Gastrocnemius medialis (tissue), 4 donors: ENCODE data around the gene TEX13B. TPM values are rescaled to one million over a fixed set of nuclear protein-coding genes. Genes with fewer than 3 reads are reported as not detected.
A peak's percentile ranks its signal among the peaks of the same experiment; 100 is the strongest.

ENCODE experiments used
- ATAC-seq, 2 donors: fragments of 150-250 bp; one replicate each; pipeline ENCODE4 v1.9.1; 2016
- DNase-seq, 2 donors: peaks; one replicate each; pipeline ENCODE4 v3.0.0-alpha.2; 2019
- H3K27ac ChIP-seq, 4 donors: fragments of 200-600 bp; sonication (generic); 1 replicate in 1 of 4; 2 replicates in 3 of 4; pipeline ENCODE4 v1.5.1; 2016 to 2018; ENCODE audit warnings: mild to moderate bottlenecking in 2 of 4, moderate library complexity in 1 of 4
- H3K27me3 ChIP-seq, 3 donors: fragments of 200-600 bp; sonication (generic) in 2 of 3; 1 replicate in 1 of 3; 2 replicates in 2 of 3; pipeline versions ENCODE4 v1.5.1 to v1.6.0; 2016 to 2019; ENCODE audit warnings: mild to moderate bottlenecking in 1 of 3, moderate library complexity in 1 of 3
- H3K36me3 ChIP-seq, 2 donors: fragments of 200-600 bp; sonication (generic) in 1 of 2; one replicate each; pipeline ENCODE4 v1.5.1; 2017 to 2018
- H3K4me1 ChIP-seq, 2 donors: fragments of 200-600 bp; sonication (generic) in 1 of 2; one replicate each; pipeline ENCODE4 v1.5.1; 2016 to 2017; ENCODE audit warnings: mild to moderate bottlenecking in 2 of 2
- H3K4me3 ChIP-seq, 4 donors: fragments of 200-600 bp; sonication (generic) in 3 of 4; 1 replicate in 1 of 4; 2 replicates in 3 of 4; pipeline ENCODE4 v1.5.1; 2016 to 2019; ENCODE audit warnings: mild to moderate bottlenecking in 2 of 4
- H3K9me3 ChIP-seq, 3 donors: fragments of 200-600 bp; sonication (generic) in 2 of 3; 1 replicate in 1 of 3; 2 replicates in 2 of 3; pipeline ENCODE4 v1.5.1; 2016 to 2019
- CTCF ChIP-seq, 5 experiments: fragments of 450-650 bp in 3 of 5; fragments of 200-600 bp in 2 of 5; sonication (generic) in 2 of 5; IDR thresholded peaks in 4 of 5; conservative IDR thresholded peaks in 1 of 5; 1 replicate in 4 of 5; 2 replicates in 1 of 5; pipeline ENCODE4 v1.5.1; 2016 to 2019; ENCODE audit warnings: antibody characterized with exemption in 5 of 5, mild to moderate bottlenecking in 3 of 5, moderate library complexity in 3 of 5
- POLR2A ChIP-seq, 2 donors: fragments of 450-650 bp; IDR thresholded peaks; one replicate each; pipeline ENCODE4 v1.6.1; 2017; ENCODE audit warnings: antibody characterized with exemption in 2 of 2, mild to moderate bottlenecking in 2 of 2, moderate library complexity in 2 of 2
- in situ Hi-C, 4 donors: fragments of 200-750 bp; cut with MboI; loops; one replicate each; pipeline versions ENCODE4 v1.15.0 to v1.8.0; 2017; ENCODE audit warnings: low sequenced_read_pairs in 4 of 4
- intact Hi-C: fragments of 100-400 bp; cut with DNase I; formaldehyde crosslinking; loops from one replicate; pipeline ENCODE4 v1.15.1; 2023; ENCODE audit warnings: low total_unique reads
- total RNA-seq, 4 donors: library from RNA; depleted of rRNA; stranded (reverse); fragments of >200 nt; gene quantifications; one replicate each; pipeline versions ENCODE4 v1.1.0 to v1.2.3, GENCODE V29; 2016

Gene TEX13B
- total RNA-seq, 4 donors from 2014 or later = not detected

GRCh38 chrX:107985033-107985432, 2.9 kb upstream of the TEX13B start:
- H3K4me3 ChIP-seq = no peak overlapping the region
- in situ Hi-C loops (no loop called here), intact Hi-C loops (no loop called here)
- H3K27ac ChIP-seq = no peak overlapping the region
- H3K27me3 ChIP-seq = peaks cover 0 to 4% (median 0%) of the 10 kb centered on the region in 3 donors
- no peaks in the 10 kb centered on the region for H3K36me3 ChIP-seq
- ATAC-seq (no peak), DNase-seq (no peak)
- TF ChIP-seq CTCF (IDR thresholded peaks at IDR 0.05 in 4 of 5, conservative IDR thresholded peaks at IDR 0.05 in 1 of 5) (no peak), POLR2A (IDR thresholded peaks at IDR 0.05) (no peak)
- no peaks in the 10 kb centered on the region for H3K4me1 ChIP-seq
- H3K9me3 ChIP-seq = no peaks in the 10 kb centered on the region

- no peak overlapping the region for H3K27ac ChIP-seq
- in situ Hi-C loops = no loop called here
- no peak for TF ChIP-seq CTCF (IDR thresholded peaks at IDR 0.05 in 4 of 5, conservative IDR thresholded peaks at IDR 0.05 in 1 of 5)
- TF ChIP-seq POLR2A (IDR thresholded peaks at IDR 0.05) = no peak
- no peak overlapping the region for H3K4me3 ChIP-seq
- no peaks in the 10 kb centered on the region for H3K9me3 ChIP-seq
- no peaks in the 10 kb centered on the region for H3K4me1 ChIP-seq
- intact Hi-C loops = no loop called here
- H3K36me3 ChIP-seq = no peaks in the 10 kb centered on the region
- DNase-seq = no peak
- no peak for ATAC-seq
- H3K27me3 ChIP-seq = no peaks in the 10 kb centered on the region
Measured at GRCh38 chrX:107979534-107979933, 2.6 kb downstream of the TEX13B start.

GRCh38 chrX:107978707-107979307, 3.4 kb downstream of the TEX13B start:
- in situ Hi-C loops (no loop called here), intact Hi-C loops (no loop called here)
- ATAC-seq = no peak

GRCh38 chrX:107978071-107978470, 4.1 kb downstream of the TEX13B start:
- H3K27me3 ChIP-seq = no peaks in the 10 kb centered on the region
- H3K9me3 ChIP-seq = no peaks in the 10 kb centered on the region
- ATAC-seq (no peak), DNase-seq (no peak)
- intact Hi-C loops (no loop called here), in situ Hi-C loops (no loop called here)
- no peak overlapping the region for H3K27ac ChIP-seq
- TF ChIP-seq POLR2A (IDR thresholded peaks at IDR 0.05) (no peak), CTCF (IDR thresholded peaks at IDR 0.05 in 4 of 5, conservative IDR thresholded peaks at IDR 0.05 in 1 of 5) (no peak)
- no peak overlapping the region for H3K4me3 ChIP-seq
- no peaks in the 10 kb centered on the region for H3K4me1 ChIP-seq
- no peaks in the 10 kb centered on the region for H3K36me3 ChIP-seq

More at GRCh38 chrX:107978707-107979307, 3.4 kb downstream of the TEX13B start:
- no peaks in the 10 kb centered on the region for H3K4me1 ChIP-seq
- no peak for DNase-seq
- TF ChIP-seq POLR2A (IDR thresholded peaks at IDR 0.05) = no peak
- peak in 2 of 5 experiments; percentile 16 to 35 for TF ChIP-seq CTCF (IDR thresholded peaks at IDR 0.05 in 4 of 5, conservative IDR thresholded peaks at IDR 0.05 in 1 of 5)
- H3K27ac ChIP-seq = no peak overlapping the region
- H3K9me3 ChIP-seq = no peaks in the 10 kb centered on the region
- no peak overlapping the region for H3K4me3 ChIP-seq
- no peaks in the 10 kb centered on the region for H3K36me3 ChIP-seq
- no peaks in the 10 kb centered on the region for H3K27me3 ChIP-seq

- Histone ChIP-seq H3K4me1 (no peaks in the 10 kb centered on the region), H3K27me3 (no peaks in the 10 kb centered on the region), H3K4me3 (no peak overlapping the region), H3K27ac (no peak overlapping the region), H3K36me3 (no peaks in the 10 kb centered on the region), H3K9me3 (no peaks in the 10 kb centered on the region)
- TF ChIP-seq CTCF (IDR thresholded peaks at IDR 0.05 in 4 of 5, conservative IDR thresholded peaks at IDR 0.05 in 1 of 5) = no peak
- in situ Hi-C loops (no loop called here), intact Hi-C loops (no loop called here)
- DNase-seq (no peak), ATAC-seq (no peak)
Measured at GRCh38 chrX:107971636-107972035, 10.5 kb downstream of the TEX13B start.
